Esophagus muscularis mucosa (tissue), 2 donors: ENCODE results near the gene NOP56.

Source experiments
- POLR2A ChIP-seq: fragments of 450-650 bp; IDR thresholded peaks from one replicate; pipeline ENCODE4 v1.6.1; 2017; ENCODE audit warnings: antibody characterized with exemption, moderate library complexity, mild to moderate bottlenecking, low read depth
- POLR2AphosphoS5 ChIP-seq, 2 donors: sonication (generic); formaldehyde crosslinking; IDR thresholded peaks; one replicate each; pipeline ENCODE4 v1.6.1; 2017; ENCODE audit warnings: antibody characterized with exemption in 2 of 2

GRCh38 chr20:2672446-2672845, 20.0 kb downstream of the NOP56 start:
- TF ChIP-seq POLR2A (no peak), POLR2AphosphoS5 (IDR thresholded peaks at IDR 0.05) (no peak)
